ENCODE measurements around the gene CFAP126. TPM values are rescaled to one million over a fixed set of nuclear protein-coding genes. Genes with fewer than 3 reads are reported as not detected.
A peak's percentile ranks its signal among the peaks of the same experiment; 100 is the strongest.
"Not testable (repeated sequence)": the region's sequence is repeated elsewhere in the genome, so short reads cannot be mapped to it uniquely, and the experiment has no call there.

Gene CFAP126
- total and polyA plus RNA-seq, 7 experiments from 2014 or later = not detected

- intact Hi-C loops (cut with micrococcal nuclease) = loop anchor here in 1 of 2 donors (2.0 kb wide), 1 partner anchor 89 kb away; the partner anchor contains the start of gene TOMM40L
- DNase-seq; H3K27me3 ChIP-seq (ENCODE audit: control insufficient read depth in 2 of 2, insufficient read depth in 2 of 2, low read length in 2 of 2); H3K9me3 ChIP-seq (ENCODE audit: control insufficient read depth in 2 of 3, low read length in 3 of 3); H3K4me3 ChIP-seq (ENCODE audit: low read length); CTCF ChIA-PET; H3K9me3 Mint-ChIP-seq; H3K27ac ChIP-seq (ENCODE audit: low read depth, low read length); H3K27me3 Mint-ChIP-seq; POLR2A ChIA-PET; ATAC-seq; H3K36me3 Mint-ChIP-seq: not testable (repeated sequence)
- H3K4me1 ChIP-seq (ENCODE audit: control insufficient read depth in 2 of 2, insufficient read depth in 2 of 2, low read length in 2 of 2) = peaks cover 0 to 15% of the 10 kb centered on the region in 2 donors
- peaks cover 0 to 10% (median 0%) of the 10 kb centered on the region in 3 experiments for H3K36me3 ChIP-seq (ENCODE audit: control insufficient read depth in 2 of 3, insufficient read depth in 3 of 3, low read length in 3 of 3)
- H3K4me1 Mint-ChIP-seq = peaks cover 13 to 49% (median 32%) of the 10 kb centered on the region in 7 donors
- peak overlapping the region in 9 of 10 donors; percentile 16 to 99 (median 92) for H3K4me3 Mint-ChIP-seq
- H3K27ac Mint-ChIP-seq = peak overlapping the region in 8 of 9 donors; percentile 99 to 100 (median 100)
Observed at GRCh38 chr1:161315841-161316674, 51.6 kb downstream of the CFAP126 start.

Other genes with a start within 250 kb of the CFAP126 start
- gene PFDN2, start 249.8 kb downstream of the CFAP126 start, total RNA-seq = 10 to 100 TPM; 32.0 to 67.9 (median 34.0) TPM
- 10 to 100 TPM; 66.6 to 84.0 TPM for gene PFDN2, start 249.8 kb downstream of the CFAP126 start, polyA plus RNA-seq
- 10 to 100 TPM; 23.3 to 49.6 (median 41.8) TPM for gene NIT1, start 249.8 kb downstream of the CFAP126 start, total RNA-seq
- gene NIT1, start 249.8 kb downstream of the CFAP126 start, polyA plus RNA-seq = 10 to 100 TPM; 14.1 to 28.4 TPM
- gene DEDD, start 235.2 kb downstream of the CFAP126 start, total RNA-seq = 10 to 100 TPM; 34.3 to 43.0 (median 36.0) TPM
- gene DEDD, start 235.2 kb downstream of the CFAP126 start, polyA plus RNA-seq = 10 to 100 TPM; 34.0 to 48.7 TPM
- gene UFC1, start 213.9 kb downstream of the CFAP126 start, total RNA-seq = 100 to 1,000 TPM in 2 of 5 experiments, 10 to 100 TPM in 3; 83.7 to 116 (median 98.9) TPM
- gene UFC1, start 213.9 kb downstream of the CFAP126 start, polyA plus RNA-seq = 100 to 1,000 TPM; 129 to 132 TPM
- gene USP21, start 208.4 kb downstream of the CFAP126 start, total RNA-seq = 10 to 100 TPM; 36.0 to 66.0 (median 38.6) TPM
- 10 to 100 TPM; 15.2 to 35.0 TPM for gene USP21, start 208.4 kb downstream of the CFAP126 start, polyA plus RNA-seq
- 10 to 100 TPM; 39.7 to 76.2 (median 43.4) TPM for gene PPOX, start 201.4 kb downstream of the CFAP126 start, total RNA-seq
- gene PPOX, start 201.4 kb downstream of the CFAP126 start, polyA plus RNA-seq = 10 to 100 TPM; 20.1 to 22.9 TPM
- gene B4GALT3, start 190.4 kb downstream of the CFAP126 start, total RNA-seq = 10 to 100 TPM; 40.5 to 83.7 (median 54.3) TPM
- 10 to 100 TPM; 36.2 to 52.5 TPM for gene B4GALT3, start 190.4 kb downstream of the CFAP126 start, polyA plus RNA-seq
- gene ADAMTS4, start 168.8 kb downstream of the CFAP126 start, total RNA-seq = 1 to 10 TPM in 4 of 5 experiments, under 1 TPM in 1; 0.70 to 3.3 (median 1.6) TPM
- gene ADAMTS4, start 168.8 kb downstream of the CFAP126 start, polyA plus RNA-seq = under 1 TPM; 0.21 to 0.38 TPM
- gene NDUFS2, start 165.5 kb downstream of the CFAP126 start, total RNA-seq = 100 to 1,000 TPM in 2 of 5 experiments, 10 to 100 TPM in 3; 64.1 to 131 (median 85.3) TPM
- 100 to 1,000 TPM in 1 of 2 donors, 10 to 100 TPM in 1; 94.6 to 102 TPM for gene NDUFS2, start 165.5 kb downstream of the CFAP126 start, polyA plus RNA-seq
- gene FCER1G, start 152.6 kb downstream of the CFAP126 start, total RNA-seq = 100 to 1,000 TPM in 1 of 5 experiments, 10 to 100 TPM in 3, 1 to 10 TPM in 1; 2.6 to 171 (median 14.5) TPM
- 1 to 10 TPM; 2.7 to 5.1 TPM for gene FCER1G, start 152.6 kb downstream of the CFAP126 start, polyA plus RNA-seq
- not detected for gene APOA2, start 144.2 kb downstream of the CFAP126 start, total RNA-seq
- not detected for gene APOA2, start 144.2 kb downstream of the CFAP126 start, polyA plus RNA-seq
- 10 to 100 TPM in 4 of 5 experiments, 1 to 10 TPM in 1; 8.9 to 24.3 (median 11.8) TPM for gene TOMM40L, start 141.8 kb downstream of the CFAP126 start, total RNA-seq
- gene TOMM40L, start 141.8 kb downstream of the CFAP126 start, polyA plus RNA-seq = 1 to 10 TPM; 6.0 to 6.4 TPM
- not detected for gene NR1I3, start 129.7 kb downstream of the CFAP126 start, total RNA-seq
- not detected for gene NR1I3, start 129.7 kb downstream of the CFAP126 start, polyA plus RNA-seq
- gene PCP4L1, start 109.1 kb downstream of the CFAP126 start, total RNA-seq = not detected
- gene PCP4L1, start 109.1 kb downstream of the CFAP126 start, polyA plus RNA-seq = under 1 TPM in 1 of 2 donors, not detected in 1; 0.15 TPM
- gene MPZ, start 57.9 kb downstream of the CFAP126 start, total RNA-seq = 10 to 100 TPM in 2 of 5 experiments, 1 to 10 TPM in 3; 2.3 to 12.4 (median 6.2) TPM
- not detected for gene MPZ, start 57.9 kb downstream of the CFAP126 start, polyA plus RNA-seq
- 100 to 1,000 TPM in 3 of 5 experiments, 10 to 100 TPM in 2; 66.3 to 174 (median 106) TPM for gene SDHC, start 53.5 kb downstream of the CFAP126 start, total RNA-seq
- 100 to 1,000 TPM; 201 to 274 TPM for gene SDHC, start 53.5 kb downstream of the CFAP126 start, polyA plus RNA-seq
- 10 to 100 TPM in 1 of 5 experiments, 1 to 10 TPM in 3, not detected in 1; 2.7 to 91.5 (median 6.4) TPM for gene FCGR2A, start 137.6 kb upstream of the CFAP126 start, total RNA-seq
- under 1 TPM; 0.17 to 0.21 TPM for gene FCGR2A, start 137.6 kb upstream of the CFAP126 start, polyA plus RNA-seq
- 1 to 10 TPM in 1 of 5 experiments, under 1 TPM in 4; 0.32 to 3.5 (median 0.89) TPM for gene HSPA6, start 156.7 kb upstream of the CFAP126 start, total RNA-seq
- not detected for gene HSPA6, start 156.7 kb upstream of the CFAP126 start, polyA plus RNA-seq
- 100 to 1,000 TPM in 1 of 5 experiments, 10 to 100 TPM in 1, 1 to 10 TPM in 2, not detected in 1; 1.5 to 190 (median 9.3) TPM for gene FCGR3A, start 181.9 kb upstream of the CFAP126 start, total RNA-seq
- under 1 TPM; 0.58 to 0.83 TPM for gene FCGR3A, start 181.9 kb upstream of the CFAP126 start, polyA plus RNA-seq

Measured in naive thymus-derived CD4-positive, alpha-beta T cell (primary cell).